ENCODE measurements around the gene MXRA7. TPM values are rescaled to one million over a fixed set of nuclear protein-coding genes. Genes with fewer than 3 reads are reported as not detected.

The MXRA7 gene, protein sequence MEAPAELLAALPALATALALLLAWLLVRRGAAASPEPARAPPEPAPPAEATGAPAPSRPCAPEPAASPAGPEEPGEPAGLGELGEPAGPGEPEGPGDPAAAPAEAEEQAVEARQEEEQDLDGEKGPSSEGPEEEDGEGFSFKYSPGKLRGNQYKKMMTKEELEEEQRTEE
- total RNA-seq (85.5 and 95.8 TPM in 2 replicates), polyA plus RNA-seq (42.0 and 49.5 TPM in 2 replicates), polyA minus RNA-seq (57.2 and 57.4 TPM in 2 replicates), Bru-seq, nascent RNA (percentile 61 among the genes with signal in this experiment), BruChase-seq, experiment 1, labeled RNA remaining after a 6-hour chase (percentile 73 among the genes with signal in this experiment), BruChase-seq, experiment 2, labeled RNA remaining after a 2-hour chase (percentile 64 among the genes with signal in this experiment)
- 61.8 and 71.7 TPM in 2 replicates for polyA plus RNA-seq (2011; cell fraction: cytosol; rRNA removed)
- 26.0 and 27.2 TPM in 2 replicates for polyA plus RNA-seq (2011; cell fraction: nucleus; rRNA removed)
- 110 and 134 TPM in 2 replicates for polyA plus RNA-seq (2012)
- polyA minus RNA-seq (2011; cell fraction: cytosol; rRNA and poly(A)+ RNA removed) = 8.2 TPM
- polyA minus RNA-seq (2011; cell fraction: nucleus; rRNA and poly(A)+ RNA removed) = 10.1 and 10.8 TPM in 2 replicates
- long read RNA-seq, full-length matches to known transcripts = 286 of 303 reads
- long read RNA-seq, partial matches to known transcripts = 2 of 303 reads
- long read RNA-seq, other reads (novel, unspliced or antisense) = 15 of 303 reads

DNA sequence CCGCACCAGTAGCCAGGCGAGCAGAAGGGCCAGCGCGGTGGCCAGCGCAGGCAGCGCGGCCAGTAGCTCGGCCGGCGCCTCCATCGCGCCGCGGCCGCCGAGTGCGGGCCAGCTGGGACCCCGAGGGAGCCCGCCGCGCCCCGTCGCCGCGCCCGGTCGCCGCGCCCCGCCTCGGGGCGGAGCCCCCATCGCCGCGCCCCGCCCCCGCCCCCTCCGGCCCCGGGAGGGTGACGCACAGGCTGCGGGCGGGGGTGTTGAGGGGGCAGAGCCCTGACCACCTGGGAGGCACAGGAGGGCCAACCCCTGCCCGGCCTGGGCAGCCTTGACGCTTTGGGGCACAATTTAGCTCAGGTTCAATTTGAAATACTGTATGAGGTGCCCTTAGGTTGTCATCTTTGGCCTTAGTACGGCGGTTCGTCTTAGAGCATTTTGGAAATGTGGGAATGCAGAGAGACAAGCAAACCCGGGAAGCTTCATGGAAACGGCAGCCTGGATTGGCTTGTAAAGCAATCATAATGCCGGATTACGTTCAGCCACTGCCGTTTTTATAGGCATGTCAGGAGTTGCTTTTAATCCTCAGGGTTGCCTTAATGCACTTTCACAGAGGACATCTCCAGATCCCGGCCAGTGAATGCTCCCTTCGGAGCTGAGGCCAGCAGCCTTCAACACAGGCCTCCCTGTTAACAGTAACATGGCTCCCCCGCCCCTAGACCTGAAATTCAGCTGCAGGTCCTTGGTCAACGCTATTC is at the start of gene MXRA7:
Gene MXRA7 (minus strand): TSS at position 103 of the 749 bp plus-strand sequence. CDS start 19 bp downstream, at position 84.
- Histone ChIP-seq H3K36me3 (ENCODE audit: control insufficient read depth in 2 of 2, extremely low read depth in 1 of 2, insufficient read depth in 2 of 2, low read length in 2 of 2) (peaks cover 3 to 14% of the 10 kb centered on the region in 2 experiments), H3K4me3 (replicated peaks in 1 of 3; ENCODE audit: insufficient read depth in 1 of 3, low read depth in 1 of 3, low read length in 3 of 3) (peak within 1 kb of the TSS; percentile 69 to 81 (median 72)), H3K27ac (ENCODE audit: insufficient read depth, low read depth, low read length) (peak within 1 kb of the TSS; percentile 51), H2AFZ (ENCODE audit: low read depth, low read length) (peak within 1 kb of the TSS; percentile 72), H3K9me3 (replicated peaks; ENCODE audit: control insufficient read depth, insufficient read depth, low read length) (no peaks in the 10 kb centered on the region), H3K79me2 (ENCODE audit: control insufficient read depth, insufficient read depth, low read length) (peaks cover 44% of the 10 kb centered on the region), H3K9ac (replicated peaks; ENCODE audit: extremely low read depth, insufficient read depth, low read length) (peak within 1 kb of the TSS; percentile 34), H3K9me1 (replicated peaks; ENCODE audit: control insufficient read depth, extremely low read depth, insufficient read depth, low read length) (no peaks in the 10 kb centered on the region), H3K4me2 (ENCODE audit: insufficient read depth, low read length) (peak within 1 kb of the TSS; percentile 67), H3K4me1 (ENCODE audit: control insufficient read depth, extremely low read depth, insufficient read depth, low read length) (peaks cover 22% of the 10 kb centered on the region), H4K20me1 (replicated peaks; ENCODE audit: control insufficient read depth, extremely low read depth, insufficient read depth, low read length) (no peaks in the 10 kb centered on the region), H3K27me3 (ENCODE audit: control insufficient read depth in 2 of 2, insufficient read depth in 2 of 2, low read length in 2 of 2) (no peaks in the 10 kb centered on the region)
- TF ChIP-seq GATA2 (IDR thresholded peaks at IDR 0.05; ENCODE audit: insufficient read depth, insufficient read length, low read depth, low read length) = no peak
- peak; percentile 9 for TF ChIP-seq POLR2A (IDR thresholded peaks at IDR 0.05; ENCODE audit: low read depth, low read length)
- TF ChIP-seq, protein P1, sequence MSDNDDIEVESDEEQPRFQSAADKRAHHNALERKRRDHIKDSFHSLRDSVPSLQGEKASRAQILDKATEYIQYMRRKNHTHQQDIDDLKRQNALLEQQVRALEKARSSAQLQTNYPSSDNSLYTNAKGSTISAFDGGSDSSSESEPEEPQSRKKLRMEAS (IDR thresholded peaks at IDR 0.05; ENCODE audit: insufficient read depth, insufficient read length) = no peak
- TF ChIP-seq POLR2AphosphoS5 (IDR thresholded peaks at IDR 0.05; ENCODE audit: insufficient read depth, low read depth, low read length) = peak; percentile 31
- peak; percentile 7 for TF ChIP-seq FOS (IDR thresholded peaks at IDR 0.05; ENCODE audit: borderline replicate concordance, insufficient read depth, low read length)
- ChIA-PET POLR2A (no interaction called here), CTCF (interaction anchor here (0.6 to 5.9 kb wide), 9 partner anchors 11 to 341 kb away, joined by 3 to 43 read pairs (median 4); no protein-coding TSS in a partner anchor)
- BruUV-seq (replicated peaks) = no TSS peak
- dilution Hi-C loops (cut with MboI; ENCODE audit: extremely low pct_ligation_motif_present, low sequenced_read_pairs) = no loop called here
- intact Hi-C loops (cut with micrococcal nuclease) = loop anchor here (1.0 to 10.0 kb wide), 3 partner anchors 15 to 186 kb away; partner anchors contain the start of genes JMJD6 and METTL23
- DNase-seq (ENCODE audit: low read depth, low spot score) = peak; percentile 61
- FAIRE-seq = no peak
